Measurements from ENCODE around the gene METRN. TPM values are rescaled to one million over a fixed set of nuclear protein-coding genes. Genes with fewer than 3 reads are reported as not detected.

METRN gene
- total RNA-seq, 1 donor from 2014 or later, result 58.5 TPM

- Mint-ChIP-seq H3K4me1 (ENCODE audit: low read depth) (peaks cover 12% of the 10 kb centered on the region), H3K9me3 (ENCODE audit: low read depth) (no peaks in the 10 kb centered on the region), H3K4me3 (ENCODE audit: unreplicated experiment) (no peak overlapping the region), H3K27me3 (ENCODE audit: low read depth) (no peaks in the 10 kb centered on the region), H3K36me3 (ENCODE audit: low read depth) (peaks cover 2% of the 10 kb centered on the region), H3K27ac (ENCODE audit: unreplicated experiment) (no peak overlapping the region)
- DNase-seq (ENCODE audit: low spot score), result no peak
- no peak for TF ChIP-seq CTCF (IDR thresholded peaks at IDR 0.05)
These were observed 42.1 kb upstream of the METRN start for GRCh38 chr16:672851-673250.

- no peak overlapping the region for H3K4me3 Mint-ChIP-seq (ENCODE audit: unreplicated experiment)
- peaks cover 12% of the 10 kb centered on the region for H3K4me1 Mint-ChIP-seq (ENCODE audit: low read depth)
- no peaks in the 10 kb centered on the region for H3K27me3 Mint-ChIP-seq (ENCODE audit: low read depth)
- no peak overlapping the region for H3K27ac Mint-ChIP-seq (ENCODE audit: unreplicated experiment)
- H3K9me3 Mint-ChIP-seq (ENCODE audit: low read depth), result no peaks in the 10 kb centered on the region
- H3K36me3 Mint-ChIP-seq (ENCODE audit: low read depth), result peaks cover 2% of the 10 kb centered on the region
- TF ChIP-seq CTCF (IDR thresholded peaks at IDR 0.05), result no peak
- DNase-seq (ENCODE audit: low spot score), result no peak
These were observed 41.4 kb upstream of the METRN start for GRCh38 chr16:673399-673991.

- Mint-ChIP-seq H3K36me3 (ENCODE audit: low read depth) (peaks cover 2% of the 10 kb centered on the region), H3K4me3 (ENCODE audit: unreplicated experiment) (no peak overlapping the region), H3K27ac (ENCODE audit: unreplicated experiment) (peak overlapping the region; percentile 57), H3K9me3 (ENCODE audit: low read depth) (no peaks in the 10 kb centered on the region), H3K27me3 (ENCODE audit: low read depth) (no peaks in the 10 kb centered on the region), H3K4me1 (ENCODE audit: low read depth) (peaks cover 12% of the 10 kb centered on the region)
- no peak for DNase-seq (ENCODE audit: low spot score)
- no peak for TF ChIP-seq CTCF (IDR thresholded peaks at IDR 0.05)
These were observed 40.6 kb upstream of the METRN start for GRCh38 chr16:674214-674881.

GRCh38 chr16:674968-675883 lies 39.7 kb upstream of the METRN start, which contains the start of gene RHBDL1:
Gene RHBDL1 (plus strand): TSS chr16:675671. CDS start chr16:675791, 120 bp downstream.
- Mint-ChIP-seq H3K4me1 (ENCODE audit: low read depth) (peaks cover 14% of the 10 kb centered on the region), H3K9me3 (ENCODE audit: low read depth) (no peaks in the 10 kb centered on the region), H3K27me3 (ENCODE audit: low read depth) (no peaks in the 10 kb centered on the region), H3K36me3 (ENCODE audit: low read depth) (peaks cover 2% of the 10 kb centered on the region), H3K4me3 (ENCODE audit: unreplicated experiment) (peak within 1 kb of the TSS; percentile 57), H3K27ac (ENCODE audit: unreplicated experiment) (no peak within 1 kb of the TSS)
- DNase-seq (ENCODE audit: low spot score), result no peak
- TF ChIP-seq CTCF (IDR thresholded peaks at IDR 0.05), result no peak
